GM21737 (cell line): ENCODE results near the gene CTTN.

ENCODE experiments used
- ATAC-seq: cut with Tn5 transposase; IDR thresholded peaks from one replicate; pipeline ENCODE4 v1.9.1; 2021; ENCODE audit warnings: mild to moderate bottlenecking, moderate library complexity; ENCODE audit not compliant: unreplicated experiment

CTTN gene

GRCh38 chr11:70473186-70473872 lies 75.0 kb downstream of the CTTN start:
- no peak for ATAC-seq

- ATAC-seq: no peak
These were observed 75.8 kb downstream of the CTTN start for GRCh38 chr11:70473873-70474690.

- no peak for ATAC-seq
These were observed 76.4 kb downstream of the CTTN start for GRCh38 chr11:70474710-70475109.

- no peak for ATAC-seq
These were observed 78.3 kb downstream of the CTTN start for GRCh38 chr11:70476669-70477068.

GRCh38 chr11:70477176-70477575 lies 78.8 kb downstream of the CTTN start:
- no peak for ATAC-seq

GRCh38 chr11:70477609-70478008 lies 79.3 kb downstream of the CTTN start:
- ATAC-seq: no peak

- no peak for ATAC-seq
These were observed 80.0 kb downstream of the CTTN start for GRCh38 chr11:70478166-70478890.

GRCh38 chr11:70480711-70481110 lies 82.4 kb downstream of the CTTN start:
- ATAC-seq: no peak

DNA sequence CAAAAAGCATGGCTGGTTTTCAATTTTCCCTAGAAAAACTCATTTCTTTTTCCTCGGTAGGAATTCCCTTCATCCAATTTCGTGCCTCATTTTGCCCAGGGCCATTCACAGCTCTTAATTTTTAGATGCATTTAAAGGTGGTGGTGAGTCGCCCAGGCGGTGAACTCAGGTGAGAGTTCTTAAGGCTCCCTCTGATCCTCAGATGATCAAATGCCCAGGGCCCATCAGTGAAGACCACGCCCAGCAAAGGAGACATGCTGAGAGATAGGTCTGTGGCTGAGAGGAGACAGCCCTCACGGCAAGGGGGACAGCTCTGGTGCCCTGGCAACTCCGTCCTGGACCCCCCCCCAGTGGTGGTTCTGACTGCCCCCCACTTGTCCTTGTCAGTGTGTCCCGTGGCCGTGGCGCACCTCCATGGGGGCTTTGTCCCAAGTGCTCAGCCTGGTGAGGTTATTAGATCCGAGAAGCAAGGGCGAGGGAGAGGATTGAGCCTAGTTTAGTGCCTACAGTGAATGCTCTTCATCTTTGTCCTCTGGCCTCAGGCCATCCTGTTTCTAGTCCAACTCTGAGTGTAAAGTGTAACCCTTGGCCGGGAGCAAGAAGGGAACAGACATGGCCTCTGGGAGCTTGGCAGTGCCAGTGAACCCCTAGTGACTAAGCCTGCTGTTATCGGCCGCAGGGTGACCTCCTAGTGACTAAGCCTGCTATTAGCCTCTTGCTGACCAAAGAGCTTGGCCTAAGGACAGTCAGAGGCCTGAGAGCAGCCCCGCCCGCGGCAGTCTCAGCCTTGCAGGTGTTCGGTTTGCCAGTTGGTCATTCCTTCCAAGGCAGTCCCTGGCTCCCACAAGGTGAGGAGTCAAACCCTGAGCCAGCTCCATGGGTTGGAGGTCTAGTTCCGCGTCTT lies 83.5 kb downstream of the CTTN start:
- ATAC-seq: no peak

DNA sequence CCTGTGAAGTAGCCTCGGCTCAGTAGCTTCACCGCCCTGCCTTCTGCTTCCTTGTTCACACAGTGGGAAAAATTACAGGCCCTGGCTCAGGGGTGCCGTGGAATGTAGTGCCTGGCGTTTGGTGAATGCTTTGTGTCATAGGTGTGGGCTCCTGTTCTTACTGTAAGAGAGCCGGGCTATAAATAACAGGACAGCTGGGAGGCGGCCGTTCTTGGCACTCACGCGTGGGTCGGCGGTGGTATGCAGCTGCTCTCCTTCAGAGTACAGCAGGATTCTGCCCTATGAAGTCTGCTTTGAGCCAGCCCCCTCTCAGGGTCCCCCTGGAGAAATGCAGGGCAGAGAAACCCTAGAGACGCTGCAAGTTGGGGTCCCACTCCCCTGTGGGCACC lies 84.2 kb downstream of the CTTN start:
- ATAC-seq: no peak

GRCh38 chr11:70483077-70483861 lies 84.9 kb downstream of the CTTN start:
- no peak for ATAC-seq

GRCh38 chr11:70483917-70484316 lies 85.6 kb downstream of the CTTN start:
- no peak for ATAC-seq

- ATAC-seq: no peak
These were observed 87.1 kb downstream of the CTTN start for GRCh38 chr11:70485326-70486025.

- ATAC-seq: no peak
These were observed 87.7 kb downstream of the CTTN start for GRCh38 chr11:70486026-70486415.
